Pancreas (tissue), 10 donors: ENCODE measurements around the gene FAM222A. TPM values are rescaled to one million over a fixed set of nuclear protein-coding genes. Genes with fewer than 3 reads are reported as not detected.

Source experiments
- ATAC-seq, 4 donors: fragments of 200-7000 bp; cut with Tn5 transposase; one replicate each; pipeline versions ENCODE4 v1.8.0 to v1.9.1; 2020; ENCODE audit warnings: mild to moderate bottlenecking in 4 of 4, moderate library complexity in 4 of 4
- DNase-seq, 6 donors: peaks; one replicate each; pipeline ENCODE4 v3.0.0-alpha.2; 2020
- FAIRE-seq: peaks from 2 replicates; lab custom pipeline; 2012; peaks lifted over from hg19 to GRCh38; lab: Jason Lieb, UNC
- H3K27ac ChIP-seq, 4 donors: fragments of 200-600 bp; sonication (generic); 1 replicate in 3 of 4; 2 replicates in 1 of 4; pipeline versions ENCODE4 v1.5.0 to v1.8.0; 2020
- H3K27me3 ChIP-seq, 4 donors: fragments of 200-600 bp; one replicate each; pipeline ENCODE4 v1.8.0; 2021
- H3K36me3 ChIP-seq, 3 donors: fragments of 200-600 bp; sonication (generic) in 1 of 3; one replicate each; pipeline versions ENCODE4 v1.5.0 to v1.8.0; 2020 to 2021
- H3K4me1 ChIP-seq, 3 donors: fragments of 200-600 bp; one replicate each; pipeline ENCODE4 v1.8.0; 2021
- H3K4me3 ChIP-seq, 4 donors: fragments of 200-600 bp; sonication (generic) in 2 of 4; one replicate each; pipeline versions ENCODE4 v1.5.0 to v1.8.0; 2020 to 2021
- H3K9me3 ChIP-seq, 4 donors: fragments of 200-600 bp; one replicate each; pipeline ENCODE4 v1.8.0; 2021
- CTCF ChIP-seq, 4 donors: fragments of 200-600 bp; sonication (generic) in 3 of 4; IDR thresholded peaks; one replicate each; pipeline versions ENCODE4 v1.5.0 to v1.8.0; 2021; ENCODE audit warnings: antibody characterized with exemption in 4 of 4
- WGBS, 2 donors: extraction: QIAGEN DNeasy Blood & Tissue Kit; methylation state at CpG; one replicate each; pipeline ENCODE4 v1.1.7; 2013; 5-methylcytosine and 5-hydroxymethylcytosine counted together
- intact Hi-C, 3 donors: fragments of 100-400 bp; cut with DNase I; formaldehyde crosslinking; loops; one replicate each; pipeline versions ENCODE4 v1.11.1 to v1.14.2; 2022
- polyA plus RNA-seq, 2 donors: library from polyadenylated mRNA; stranded (reverse); fragments of 200-250 nt; gene quantifications; one replicate each; pipeline ENCODE4 v1.2.3, GENCODE V29; 2013
- total RNA-seq, 6 donors: library from RNA; stranded (reverse); fragmentation: NEBNext Ultra II Directional in 4 of 6; extraction: Animal tissue kit (Norgen Biotek cat#: 25700) in 4 of 6; gene quantifications; one replicate each; pipeline versions ENCODE4 v1.2.1 to v1.2.4, GENCODE V29; 2021 to 2023
- donor health status: healthy with polysubstance abuse.
- donor health status: DM: no; HTN: no; CAD: no; lungs with moderate emphysema.
- donor health status: DM: no; HTN: no; CAD: no.
- donor health status: control.
- donor health status: control.
- donor health status: Bipolar disorder and iron deficiency.
- donor health status: DM: yes; HTN: yes; CAD: no.
- donor health status: DM: no; HTN: no; CAD: no.
- donor health status: DM: no; HTN: no; CAD: no.
- donor health status: DM: yes; HTN: yes; CAD: no.

FAM222A gene
- total and polyA plus RNA-seq, 8 donors: 2.1 to 14.6 (median 3.8) TPM

GRCh38 chr12:109785854-109786253 lies 72.2 kb downstream of the FAM222A start:
- FAIRE-seq: no peak
- intact Hi-C loops: loop anchor here in 1 of 3 donors (10.0 kb wide), 1 partner anchor 271 kb away; no protein-coding TSS in a partner anchor

GRCh38 chr12:109786799-109787198 lies 73.2 kb downstream of the FAM222A start:
- H3K4me3 ChIP-seq: no peak overlapping the region
- DNase-seq (no peak), ATAC-seq (no peak), FAIRE-seq (no peak)
- H3K4me1 ChIP-seq: no peaks in the 10 kb centered on the region
- no peaks in the 10 kb centered on the region for H3K27me3 ChIP-seq
- no peak for TF ChIP-seq CTCF (IDR thresholded peaks at IDR 0.05)
- 89 to 93% methylated on average over 9 of the region's 9 CpGs for WGBS, 2 donors
- no peak overlapping the region for H3K27ac ChIP-seq
- no peaks in the 10 kb centered on the region for H3K9me3 ChIP-seq
- intact Hi-C loops: loop anchor here in 1 of 3 donors (10.0 kb wide), 1 partner anchor 272 kb away; no protein-coding TSS in a partner anchor
- H3K36me3 ChIP-seq: no peaks in the 10 kb centered on the region

More at GRCh38 chr12:109785854-109786253, 72.2 kb downstream of the FAM222A start:
- Histone ChIP-seq H3K36me3 (no peaks in the 10 kb centered on the region), H3K9me3 (no peaks in the 10 kb centered on the region), H3K27me3 (no peaks in the 10 kb centered on the region), H3K4me1 (no peaks in the 10 kb centered on the region), H3K27ac (no peak overlapping the region), H3K4me3 (no peak overlapping the region)
- DNase-seq (no peak), ATAC-seq (no peak)
- no peak for TF ChIP-seq CTCF (IDR thresholded peaks at IDR 0.05)
- WGBS, 2 donors: 81 to 90% methylated on average over 4 of the region's 4 CpGs

- H3K27ac ChIP-seq: no peak overlapping the region
- ATAC-seq: no peak
- no peak for FAIRE-seq
- intact Hi-C loops: loop anchor here in 1 of 3 donors (10.0 kb wide), 1 partner anchor 275 kb away; no protein-coding TSS in a partner anchor
- H3K9me3 ChIP-seq: no peaks in the 10 kb centered on the region
- no peaks in the 10 kb centered on the region for H3K27me3 ChIP-seq
- no peak overlapping the region for H3K4me3 ChIP-seq
- no peaks in the 10 kb centered on the region for H3K4me1 ChIP-seq
- H3K36me3 ChIP-seq: no peaks in the 10 kb centered on the region
- 80 to 95% methylated on average over 1 of the region's 1 CpG for WGBS, 2 donors
- no peak for DNase-seq
- TF ChIP-seq CTCF (IDR thresholded peaks at IDR 0.05): no peak
Measured at GRCh38 chr12:109789526-109790048, 76.0 kb downstream of the FAM222A start.

GRCh38 chr12:109792992-109793391 lies 79.4 kb downstream of the FAM222A start:
- no peaks in the 10 kb centered on the region for H3K27me3 ChIP-seq
- no peaks in the 10 kb centered on the region for H3K4me1 ChIP-seq
- no peaks in the 10 kb centered on the region for H3K9me3 ChIP-seq
- FAIRE-seq (no peak), ATAC-seq (no peak), DNase-seq (no peak)
- H3K36me3 ChIP-seq: no peaks in the 10 kb centered on the region
- TF ChIP-seq CTCF (IDR thresholded peaks at IDR 0.05): no peak
- no peak overlapping the region for H3K27ac ChIP-seq
- H3K4me3 ChIP-seq: no peak overlapping the region
- intact Hi-C loops: no loop called here

- ATAC-seq (no peak), FAIRE-seq (no peak), DNase-seq (no peak)
- Histone ChIP-seq H3K27me3 (no peaks in the 10 kb centered on the region), H3K4me3 (no peak overlapping the region), H3K9me3 (no peaks in the 10 kb centered on the region), H3K27ac (no peak overlapping the region), H3K4me1 (no peaks in the 10 kb centered on the region), H3K36me3 (no peaks in the 10 kb centered on the region)
- no peak for TF ChIP-seq CTCF (IDR thresholded peaks at IDR 0.05)
- WGBS, 2 donors: 60 to 65% methylated on average over 4 of the region's 4 CpGs
- intact Hi-C loops: no loop called here
Measured at GRCh38 chr12:109793411-109793810, 79.8 kb downstream of the FAM222A start.
